ENCODE data around the gene VAMP2.

The VAMP2 gene

GRCh38 chr17:8121407-8121680 is 41.4 kb downstream of the VAMP2 start:
- DNase-seq = no peak

GRCh38 chr17:8120520-8121406 is 42.0 kb downstream of the VAMP2 start:
- peak; percentile 84 for DNase-seq

DNA sequence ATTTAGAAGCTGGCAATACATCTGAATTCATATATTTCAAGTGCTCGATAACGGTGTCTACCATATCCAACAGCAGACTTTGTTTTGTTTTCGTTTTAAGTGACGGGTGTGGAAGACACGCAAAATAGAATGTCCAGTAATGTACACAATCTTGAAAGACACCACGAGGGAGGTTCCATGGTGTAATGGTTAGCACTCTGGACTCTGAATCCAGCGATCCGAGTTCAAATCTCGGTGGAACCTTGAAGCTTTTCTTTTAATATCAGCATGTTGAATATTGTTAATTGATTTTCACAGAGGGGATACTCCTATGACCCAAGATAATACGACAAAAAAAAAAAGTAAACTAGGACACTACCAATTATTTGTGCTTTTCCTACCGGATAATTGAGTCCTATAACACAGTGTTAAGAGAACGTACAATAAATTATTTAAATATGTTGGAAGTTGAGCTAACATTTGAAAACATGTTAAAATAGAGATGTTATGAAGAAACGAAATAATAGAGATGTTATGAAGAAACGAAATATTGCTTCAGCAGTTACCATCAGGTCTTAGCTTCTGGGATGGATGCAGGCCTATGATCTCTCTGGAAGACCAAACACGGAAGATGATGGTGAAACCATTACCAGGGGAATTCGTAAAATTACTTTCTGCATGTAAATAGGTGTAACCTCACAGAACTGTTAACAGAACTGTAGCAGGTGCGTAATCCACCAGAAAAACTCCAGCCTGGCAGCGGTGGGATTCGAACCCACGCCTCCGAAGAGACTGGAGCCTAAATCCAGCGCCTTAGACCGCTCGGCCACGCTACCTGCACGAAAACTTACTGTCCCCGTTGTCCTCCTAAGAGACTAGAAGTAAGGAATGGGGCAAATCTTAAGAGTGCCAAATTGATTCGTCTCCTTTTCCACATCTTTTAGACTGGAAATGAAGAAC is 42.9 kb downstream of the VAMP2 start:
- DNase-seq = peak; percentile 91

GRCh38 chr17:8118769-8119580 is 43.8 kb downstream of the VAMP2 start:
- DNase-seq = peak; percentile 88

DNA sequence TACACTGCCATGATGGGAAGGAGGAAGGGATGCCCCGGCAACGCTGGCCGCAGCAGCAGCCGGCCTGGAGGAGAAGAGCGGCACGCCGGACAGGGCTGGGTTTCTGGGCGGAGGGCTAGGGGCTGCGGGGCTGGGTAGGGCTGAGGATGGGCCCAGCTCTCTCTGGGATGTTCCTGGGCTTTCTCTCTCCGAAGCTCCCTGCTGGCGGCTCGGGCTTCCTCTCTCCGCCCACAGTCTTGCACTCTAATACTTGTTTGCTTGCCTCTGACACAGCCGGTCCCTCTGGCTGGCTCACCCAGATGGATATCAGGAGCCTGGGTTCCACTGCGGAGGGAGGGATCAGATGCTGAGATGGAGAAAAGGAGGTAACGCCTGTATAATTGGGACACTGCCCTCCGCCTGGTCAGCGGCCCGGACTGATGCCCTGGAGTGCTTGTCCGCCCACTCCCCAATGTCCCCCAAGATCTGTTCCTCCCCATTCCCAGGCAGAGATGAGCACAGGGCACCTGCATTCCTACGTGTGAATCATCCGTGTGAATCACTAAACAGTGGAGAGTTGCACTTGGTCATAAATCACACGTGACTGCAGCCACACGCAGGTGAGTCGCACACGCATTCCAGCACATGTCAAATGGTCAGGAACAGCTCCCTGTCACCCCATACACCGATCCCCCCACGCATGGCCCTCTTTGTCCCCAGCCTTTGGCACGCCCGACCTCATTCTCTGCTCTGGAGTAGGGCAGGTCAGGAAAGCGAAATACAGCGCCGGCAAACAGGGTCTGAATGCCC is 44.6 kb downstream of the VAMP2 start, which contains the start of gene ALOXE3:
Gene ALOXE3 (minus strand): TSS at position 535 of the 789 bp plus-strand sequence. CDS start 524 bp downstream, at position 11.
- no peak for DNase-seq

- no peak for DNase-seq
Observed at GRCh38 chr17:8117367-8117979, 45.3 kb downstream of the VAMP2 start.

GRCh38 chr17:8116776-8117175 is 46.0 kb downstream of the VAMP2 start:
- no peak for DNase-seq

- DNase-seq = no peak
Observed at GRCh38 chr17:8110907-8111306, 51.8 kb downstream of the VAMP2 start.

DNA sequence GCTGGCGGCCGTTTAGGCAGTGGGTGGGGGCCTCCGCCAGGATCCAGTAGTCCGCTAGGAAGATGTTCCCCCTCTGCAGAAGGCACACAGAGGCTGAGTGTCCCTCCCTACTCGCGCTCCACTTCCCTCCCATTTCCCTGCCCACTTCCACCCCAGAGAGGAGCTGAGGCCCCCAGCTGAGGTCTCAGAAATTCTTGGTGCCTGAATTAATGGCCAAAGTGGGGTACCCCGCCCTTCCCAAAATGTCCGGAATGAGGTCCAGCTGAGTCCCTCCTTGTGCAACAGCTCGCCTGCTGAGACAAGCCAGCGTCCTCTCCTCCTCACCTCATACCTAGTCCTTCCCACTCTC is 52.3 kb downstream of the VAMP2 start:
- DNase-seq = no peak

- DNase-seq = peak; percentile 80
Observed at GRCh38 chr17:8109661-8110455, 52.9 kb downstream of the VAMP2 start.
